Measurements from ENCODE around the gene CDKL5.
"Not testable (repeated sequence)": the region's sequence is repeated elsewhere in the genome, so short reads cannot be mapped to it uniquely, and the experiment has no call there.

CDKL5 gene

GRCh38 chrX:18577400-18577799, 152.0 kb downstream of the CDKL5 start:
- Histone ChIP-seq H3K4me1 (ENCODE audit: insufficient read depth, low read length) (no peaks in the 10 kb centered on the region), H3K36me3 (ENCODE audit: insufficient read depth, low read length) (no peaks in the 10 kb centered on the region), H3K27ac (ENCODE audit: low read depth, low read length) (no peak overlapping the region), H3K27me3 (ENCODE audit: control insufficient read depth in 1 of 2, insufficient read depth in 2 of 2, low read length in 2 of 2) (no peaks in the 10 kb centered on the region), H3K4me3 (ENCODE audit: low read depth in 1 of 2, low read length in 2 of 2) (no peak overlapping the region), H3K9ac (ENCODE audit: low read length) (no peak overlapping the region), H3K9me3 (ENCODE audit: low read length) (no peaks in the 10 kb centered on the region)

- Histone ChIP-seq H3K36me3 (ENCODE audit: insufficient read depth, low read length) (no peaks in the 10 kb centered on the region), H3K4me1 (ENCODE audit: insufficient read depth, low read length) (no peaks in the 10 kb centered on the region), H3K4me3 (ENCODE audit: low read depth in 1 of 2, low read length in 2 of 2) (no peak overlapping the region), H3K27me3 (ENCODE audit: control insufficient read depth in 1 of 2, insufficient read depth in 2 of 2, low read length in 2 of 2) (no peaks in the 10 kb centered on the region), H3K9me3 (ENCODE audit: low read length) (no peaks in the 10 kb centered on the region), H3K9ac (ENCODE audit: low read length) (no peak overlapping the region), H3K27ac (ENCODE audit: low read depth, low read length) (no peak overlapping the region)
These were observed 153.1 kb downstream of the CDKL5 start for GRCh38 chrX:18578546-18578945.

- Histone ChIP-seq H3K27me3 (ENCODE audit: control insufficient read depth in 1 of 2, insufficient read depth in 2 of 2, low read length in 2 of 2) (no peaks in the 10 kb centered on the region), H3K9ac (ENCODE audit: low read length) (no peak overlapping the region), H3K4me3 (ENCODE audit: low read depth in 1 of 2, low read length in 2 of 2) (no peak overlapping the region), H3K36me3 (ENCODE audit: insufficient read depth, low read length) (no peaks in the 10 kb centered on the region), H3K4me1 (ENCODE audit: insufficient read depth, low read length) (no peaks in the 10 kb centered on the region), H3K27ac (ENCODE audit: low read depth, low read length) (no peak overlapping the region), H3K9me3 (ENCODE audit: low read length) (no peaks in the 10 kb centered on the region)
These were observed 154.1 kb downstream of the CDKL5 start for GRCh38 chrX:18579495-18579894.

GRCh38 chrX:18582910-18583493, 157.6 kb downstream of the CDKL5 start:
- no peaks in the 10 kb centered on the region for H3K9me3 ChIP-seq (ENCODE audit: low read length)
- no peaks in the 10 kb centered on the region for H3K36me3 ChIP-seq (ENCODE audit: insufficient read depth, low read length)

GRCh38 chrX:18589292-18589691, 163.9 kb downstream of the CDKL5 start:
- not testable (repeated sequence) for H3K27me3 ChIP-seq (ENCODE audit: control insufficient read depth in 1 of 2, insufficient read depth in 2 of 2, low read length in 2 of 2); H3K4me3 ChIP-seq (ENCODE audit: low read depth in 1 of 2, low read length in 2 of 2); H3K9me3 ChIP-seq (ENCODE audit: low read length); H3K4me1 ChIP-seq (ENCODE audit: insufficient read depth, low read length); H3K36me3 ChIP-seq (ENCODE audit: insufficient read depth, low read length); H3K27ac ChIP-seq (ENCODE audit: low read depth, low read length); H3K9ac ChIP-seq (ENCODE audit: low read length)

More at GRCh38 chrX:18582910-18583493, 157.6 kb downstream of the CDKL5 start:
- Histone ChIP-seq H3K4me3 (ENCODE audit: low read depth in 1 of 2, low read length in 2 of 2) (no peak overlapping the region), H3K4me1 (ENCODE audit: insufficient read depth, low read length) (no peaks in the 10 kb centered on the region), H3K27me3 (ENCODE audit: control insufficient read depth in 1 of 2, insufficient read depth in 2 of 2, low read length in 2 of 2) (no peaks in the 10 kb centered on the region), H3K27ac (ENCODE audit: low read depth, low read length) (no peak overlapping the region), H3K9ac (ENCODE audit: low read length) (no peak overlapping the region)

GRCh38 chrX:18591834-18592233, 166.4 kb downstream of the CDKL5 start:
- no peak overlapping the region for H3K27ac ChIP-seq (ENCODE audit: low read depth, low read length)

GRCh38 chrX:18594079-18594478, 168.7 kb downstream of the CDKL5 start:
- Histone ChIP-seq H3K9me3 (ENCODE audit: low read length) (no peaks in the 10 kb centered on the region), H3K27ac (ENCODE audit: low read depth, low read length) (no peak overlapping the region), H3K4me1 (ENCODE audit: insufficient read depth, low read length) (no peaks in the 10 kb centered on the region), H3K4me3 (ENCODE audit: low read depth in 1 of 2, low read length in 2 of 2) (no peak overlapping the region), H3K27me3 (ENCODE audit: control insufficient read depth in 1 of 2, insufficient read depth in 2 of 2, low read length in 2 of 2) (no peaks in the 10 kb centered on the region), H3K9ac (ENCODE audit: low read length) (no peak overlapping the region), H3K36me3 (ENCODE audit: insufficient read depth, low read length) (no peaks in the 10 kb centered on the region)

More at GRCh38 chrX:18591834-18592233, 166.4 kb downstream of the CDKL5 start:
- Histone ChIP-seq H3K9me3 (ENCODE audit: low read length) (no peaks in the 10 kb centered on the region), H3K9ac (ENCODE audit: low read length) (no peak overlapping the region), H3K36me3 (ENCODE audit: insufficient read depth, low read length) (no peaks in the 10 kb centered on the region), H3K4me3 (ENCODE audit: low read depth in 1 of 2, low read length in 2 of 2) (no peak overlapping the region), H3K4me1 (ENCODE audit: insufficient read depth, low read length) (no peaks in the 10 kb centered on the region), H3K27me3 (ENCODE audit: control insufficient read depth in 1 of 2, insufficient read depth in 2 of 2, low read length in 2 of 2) (no peaks in the 10 kb centered on the region)

- Histone ChIP-seq H3K27ac (ENCODE audit: low read depth, low read length) (no peak overlapping the region), H3K9me3 (ENCODE audit: low read length) (no peaks in the 10 kb centered on the region), H3K9ac (ENCODE audit: low read length) (no peak overlapping the region), H3K4me1 (ENCODE audit: insufficient read depth, low read length) (no peaks in the 10 kb centered on the region), H3K36me3 (ENCODE audit: insufficient read depth, low read length) (no peaks in the 10 kb centered on the region), H3K4me3 (ENCODE audit: low read depth in 1 of 2, low read length in 2 of 2) (no peak overlapping the region), H3K27me3 (ENCODE audit: control insufficient read depth in 1 of 2, insufficient read depth in 2 of 2, low read length in 2 of 2) (no peaks in the 10 kb centered on the region)
These were observed 170.7 kb downstream of the CDKL5 start for GRCh38 chrX:18596096-18596495.

- Histone ChIP-seq H3K4me1 (ENCODE audit: insufficient read depth, low read length) (no peaks in the 10 kb centered on the region), H3K4me3 (ENCODE audit: low read depth in 1 of 2, low read length in 2 of 2) (no peak overlapping the region), H3K36me3 (ENCODE audit: insufficient read depth, low read length) (no peaks in the 10 kb centered on the region), H3K9ac (ENCODE audit: low read length) (no peak overlapping the region), H3K27ac (ENCODE audit: low read depth, low read length) (no peak overlapping the region), H3K27me3 (ENCODE audit: control insufficient read depth in 1 of 2, insufficient read depth in 2 of 2, low read length in 2 of 2) (no peaks in the 10 kb centered on the region), H3K9me3 (ENCODE audit: low read length) (no peaks in the 10 kb centered on the region)
These were observed 173.0 kb downstream of the CDKL5 start for GRCh38 chrX:18598413-18598812.

GRCh38 chrX:18607966-18608365, 182.6 kb downstream of the CDKL5 start:
- H3K36me3 ChIP-seq (ENCODE audit: insufficient read depth, low read length) = no peaks in the 10 kb centered on the region
- H3K27me3 ChIP-seq (ENCODE audit: control insufficient read depth in 1 of 2, insufficient read depth in 2 of 2, low read length in 2 of 2) = no peaks in the 10 kb centered on the region
- no peak overlapping the region for H3K9ac ChIP-seq (ENCODE audit: low read length)
- H3K4me1 ChIP-seq (ENCODE audit: insufficient read depth, low read length) = no peaks in the 10 kb centered on the region
- no peak overlapping the region for H3K4me3 ChIP-seq (ENCODE audit: low read depth in 1 of 2, low read length in 2 of 2)
- no peaks in the 10 kb centered on the region for H3K9me3 ChIP-seq (ENCODE audit: low read length)
- H3K27ac ChIP-seq (ENCODE audit: low read depth, low read length) = no peak overlapping the region

GRCh38 chrX:18613930-18614639, 188.7 kb downstream of the CDKL5 start:
- no peaks in the 10 kb centered on the region for H3K9me3 ChIP-seq (ENCODE audit: low read length)

More at GRCh38 chrX:18613930-18614639, 188.7 kb downstream of the CDKL5 start:
- no peak overlapping the region for H3K9ac ChIP-seq (ENCODE audit: low read length)
- H3K36me3 ChIP-seq (ENCODE audit: insufficient read depth, low read length) = no peaks in the 10 kb centered on the region
- no peak overlapping the region for H3K27ac ChIP-seq (ENCODE audit: low read depth, low read length)
- no peak overlapping the region for H3K4me3 ChIP-seq (ENCODE audit: low read depth in 1 of 2, low read length in 2 of 2)
- no peaks in the 10 kb centered on the region for H3K4me1 ChIP-seq (ENCODE audit: insufficient read depth, low read length)
- no peaks in the 10 kb centered on the region for H3K27me3 ChIP-seq (ENCODE audit: control insufficient read depth in 1 of 2, insufficient read depth in 2 of 2, low read length in 2 of 2)

All from muscle layer of colon (tissue), 2 donors.